ENCODE data around the gene PHTF1.

The PHTF1 gene

DNA sequence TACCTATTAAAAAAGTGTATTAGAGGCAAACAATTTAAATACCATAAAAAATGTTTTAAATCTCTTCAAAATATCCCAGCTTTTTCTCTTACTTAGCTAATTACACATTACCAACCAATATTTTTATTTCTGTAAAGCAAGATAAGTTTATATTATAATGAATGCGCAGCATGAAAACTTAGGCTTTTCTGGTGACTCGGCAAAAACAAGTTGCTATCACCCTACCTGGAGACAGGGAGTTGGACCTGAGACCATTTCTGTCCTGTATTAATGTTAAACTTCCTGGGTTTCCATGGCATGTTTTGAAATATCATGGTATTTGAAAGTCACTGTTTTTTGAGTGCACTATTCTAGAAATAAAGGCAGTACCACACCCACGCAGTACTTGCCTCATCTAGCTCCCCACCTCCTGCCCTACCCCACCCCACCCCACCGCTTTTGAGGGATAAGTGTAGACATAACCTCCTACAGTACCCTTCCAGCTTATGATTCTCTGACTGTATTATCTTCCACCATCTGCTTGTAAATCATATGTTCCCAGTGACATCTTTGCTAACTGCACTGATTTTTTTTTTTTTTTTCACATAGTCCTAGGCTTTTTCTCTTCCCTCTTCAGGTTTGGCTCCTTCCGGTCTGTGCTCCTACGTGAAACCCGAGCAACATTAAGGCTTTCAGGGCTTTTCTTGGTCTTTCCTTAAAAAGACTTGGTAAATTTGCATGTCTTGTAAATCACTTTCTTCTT, 77.5 kb downstream of the PHTF1 start:
- TF ChIP-seq POLR2A (IDR thresholded peaks at IDR 0.05; ENCODE audit: extremely low read depth, insufficient read length) (no peak), MYC (IDR thresholded peaks at IDR 0.05; ENCODE audit: low read depth, low read length) (no peak)
- TF ChIP-seq, protein P1, sequence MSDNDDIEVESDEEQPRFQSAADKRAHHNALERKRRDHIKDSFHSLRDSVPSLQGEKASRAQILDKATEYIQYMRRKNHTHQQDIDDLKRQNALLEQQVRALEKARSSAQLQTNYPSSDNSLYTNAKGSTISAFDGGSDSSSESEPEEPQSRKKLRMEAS (IDR thresholded peaks at IDR 0.05; ENCODE audit: low read depth, low read length), result no peak
- TF ChIP-seq, protein P2, sequence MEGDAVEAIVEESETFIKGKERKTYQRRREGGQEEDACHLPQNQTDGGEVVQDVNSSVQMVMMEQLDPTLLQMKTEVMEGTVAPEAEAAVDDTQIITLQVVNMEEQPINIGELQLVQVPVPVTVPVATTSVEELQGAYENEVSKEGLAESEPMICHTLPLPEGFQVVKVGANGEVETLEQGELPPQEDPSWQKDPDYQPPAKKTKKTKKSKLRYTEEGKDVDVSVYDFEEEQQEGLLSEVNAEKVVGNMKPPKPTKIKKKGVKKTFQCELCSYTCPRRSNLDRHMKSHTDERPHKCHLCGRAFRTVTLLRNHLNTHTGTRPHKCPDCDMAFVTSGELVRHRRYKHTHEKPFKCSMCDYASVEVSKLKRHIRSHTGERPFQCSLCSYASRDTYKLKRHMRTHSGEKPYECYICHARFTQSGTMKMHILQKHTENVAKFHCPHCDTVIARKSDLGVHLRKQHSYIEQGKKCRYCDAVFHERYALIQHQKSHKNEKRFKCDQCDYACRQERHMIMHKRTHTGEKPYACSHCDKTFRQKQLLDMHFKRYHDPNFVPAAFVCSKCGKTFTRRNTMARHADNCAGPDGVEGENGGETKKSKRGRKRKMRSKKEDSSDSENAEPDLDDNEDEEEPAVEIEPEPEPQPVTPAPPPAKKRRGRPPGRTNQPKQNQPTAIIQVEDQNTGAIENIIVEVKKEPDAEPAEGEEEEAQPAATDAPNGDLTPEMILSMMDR (IDR thresholded peaks at IDR 0.05; ENCODE audit: low read depth, low read length), result no peak
- H3K4me3 ChIP-seq (ENCODE audit: low read depth, low read length), result no peak overlapping the region
- no peak for DNase-seq (ENCODE audit: low read depth)

DNA sequence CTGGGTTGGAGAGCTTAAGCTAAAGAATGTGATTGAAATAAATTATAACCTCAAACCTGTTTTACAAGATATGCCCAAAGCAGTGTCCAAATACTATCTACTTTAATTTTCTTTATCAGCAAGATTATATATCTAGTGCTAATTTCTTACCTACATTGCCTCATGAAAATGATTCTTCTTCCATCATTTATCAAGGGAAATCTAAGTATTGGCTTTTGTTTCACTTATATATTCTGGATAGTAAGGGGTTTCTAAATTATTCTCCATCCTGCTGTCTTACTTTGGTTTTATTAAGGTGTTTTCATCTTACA, 81.2 kb downstream of the PHTF1 start:
- no peak for DNase-seq (ENCODE audit: low read depth)
- no peak for TF ChIP-seq POLR2A (IDR thresholded peaks at IDR 0.05; ENCODE audit: extremely low read depth, insufficient read length)
- TF ChIP-seq, protein P1 (IDR thresholded peaks at IDR 0.05; ENCODE audit: low read depth, low read length), result no peak
- no peak for TF ChIP-seq MYC (IDR thresholded peaks at IDR 0.05; ENCODE audit: low read depth, low read length)
- TF ChIP-seq, protein P2 (IDR thresholded peaks at IDR 0.05; ENCODE audit: low read depth, low read length), result no peak
- no peak overlapping the region for H3K4me3 ChIP-seq (ENCODE audit: low read depth, low read length)

DNA sequence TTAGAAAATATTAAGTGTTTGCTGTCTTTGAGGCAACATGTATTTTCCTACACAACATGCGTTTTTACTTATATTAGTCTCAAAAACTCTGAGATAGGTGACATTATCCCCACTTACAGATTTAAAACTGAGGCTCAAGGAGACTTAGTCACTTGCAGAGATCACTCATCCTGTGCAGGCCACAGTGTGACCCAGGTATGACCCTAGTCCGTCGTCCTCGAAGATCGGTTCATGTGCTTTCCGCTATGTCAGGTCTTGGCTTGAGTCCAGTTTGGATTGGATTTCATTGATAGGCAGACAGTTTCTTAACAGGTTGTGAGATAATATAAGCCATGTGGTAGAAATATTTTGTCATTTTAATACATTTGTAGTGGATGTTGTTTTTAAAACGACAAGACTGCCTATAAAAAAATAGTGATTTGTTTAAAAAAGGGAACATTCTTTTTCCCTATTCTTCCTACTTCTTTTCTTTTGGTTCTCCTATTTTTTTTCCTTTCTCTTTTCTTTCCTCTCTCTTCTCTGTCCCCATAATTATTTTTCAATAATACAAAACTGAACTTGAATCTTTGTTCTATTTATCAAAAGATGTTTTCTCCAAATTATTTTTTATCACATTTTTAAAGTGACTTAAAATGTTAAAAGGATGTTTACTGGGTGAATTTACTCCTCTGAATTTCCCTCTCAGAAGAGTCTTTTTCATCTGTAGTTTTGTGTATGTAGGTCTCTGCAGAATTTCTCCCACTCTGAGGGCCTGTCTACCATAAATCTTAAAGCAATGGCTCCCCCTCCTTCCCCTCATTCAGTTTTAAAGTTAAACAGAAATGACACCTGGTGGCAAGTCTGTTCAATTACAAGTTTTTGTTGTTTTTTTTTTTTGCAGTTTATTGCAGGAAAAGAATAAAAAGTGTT, 81.8 kb downstream of the PHTF1 start:
- DNase-seq (ENCODE audit: low read depth), result peak; percentile 58
- TF ChIP-seq, protein P1 (IDR thresholded peaks at IDR 0.05; ENCODE audit: low read depth, low read length), result no peak
- TF ChIP-seq POLR2A (IDR thresholded peaks at IDR 0.05; ENCODE audit: extremely low read depth, insufficient read length), result no peak
- TF ChIP-seq, protein P2 (IDR thresholded peaks at IDR 0.05; ENCODE audit: low read depth, low read length), result peak; percentile 19
- no peak for TF ChIP-seq MYC (IDR thresholded peaks at IDR 0.05; ENCODE audit: low read depth, low read length)
- H3K4me3 ChIP-seq (ENCODE audit: low read depth, low read length), result no peak overlapping the region

DNA sequence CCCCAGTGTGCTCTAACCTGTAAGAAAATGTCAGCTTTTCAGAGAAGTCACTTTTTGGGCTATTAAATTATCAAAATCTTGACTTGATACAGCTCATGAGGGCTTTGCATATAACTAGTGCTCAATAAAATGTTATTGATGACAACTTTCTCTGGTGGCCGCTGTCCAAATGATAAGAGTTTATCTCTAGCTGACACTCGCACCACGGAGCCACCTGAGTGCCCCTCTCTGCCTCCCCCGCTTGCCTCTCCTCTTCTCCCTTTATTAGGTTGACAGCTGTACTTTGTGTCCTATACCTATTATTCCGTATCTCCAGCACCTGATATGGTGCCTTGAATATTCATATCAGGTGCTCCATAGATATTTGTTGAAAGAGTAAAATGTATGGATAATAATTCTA, 82.8 kb downstream of the PHTF1 start:
- DNase-seq (ENCODE audit: low read depth), result no peak
- TF ChIP-seq POLR2A (IDR thresholded peaks at IDR 0.05; ENCODE audit: extremely low read depth, insufficient read length) (no peak), MYC (IDR thresholded peaks at IDR 0.05; ENCODE audit: low read depth, low read length) (no peak)
- TF ChIP-seq, protein P1 (IDR thresholded peaks at IDR 0.05; ENCODE audit: low read depth, low read length), result no peak
- TF ChIP-seq, protein P2 (IDR thresholded peaks at IDR 0.05; ENCODE audit: low read depth, low read length), result no peak
- no peak overlapping the region for H3K4me3 ChIP-seq (ENCODE audit: low read depth, low read length)

DNA sequence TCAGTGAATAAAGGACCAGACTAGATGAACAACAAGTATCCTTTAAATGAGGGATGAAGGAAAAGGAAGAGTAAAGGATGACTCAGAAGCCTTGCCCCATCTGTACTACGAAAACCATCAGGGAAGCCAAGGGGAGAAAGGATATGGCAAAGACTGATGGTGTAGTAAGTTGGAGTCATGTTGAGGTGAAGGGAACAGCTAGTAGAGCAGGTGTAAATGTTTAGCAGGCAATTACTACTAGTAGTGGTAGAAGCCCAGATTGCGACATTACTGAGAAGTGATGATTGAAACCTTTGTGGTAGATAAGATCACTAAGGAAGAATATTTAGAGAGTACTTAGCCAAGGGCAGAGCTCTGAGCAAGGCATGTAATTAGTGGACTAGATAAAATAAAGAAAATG, 84.0 kb downstream of the PHTF1 start:
- H3K4me3 ChIP-seq (ENCODE audit: low read depth, low read length), result no peak overlapping the region
- TF ChIP-seq, protein P2 (IDR thresholded peaks at IDR 0.05; ENCODE audit: low read depth, low read length), result no peak
- TF ChIP-seq MYC (IDR thresholded peaks at IDR 0.05; ENCODE audit: low read depth, low read length) (no peak), POLR2A (IDR thresholded peaks at IDR 0.05; ENCODE audit: extremely low read depth, insufficient read length) (no peak)
- TF ChIP-seq, protein P1 (IDR thresholded peaks at IDR 0.05; ENCODE audit: low read depth, low read length), result no peak
- peak; percentile 30 for DNase-seq (ENCODE audit: low read depth)

Data from NB4 (cell line).